ENCODE data around the gene NBL1. TPM values are rescaled to one million over a fixed set of nuclear protein-coding genes. Genes with fewer than 3 reads are reported as not detected.

NBL1 gene
- total and polyA plus RNA-seq, 10 of the 15 experiments (the other 5 are each of a cell fraction or from before 2014, with no cell fraction given) = 0.13 to 2.4 (median 0.81) TPM; not detected in 1

- TF ChIP-seq NFYA (IDR thresholded peaks at IDR 0.05; ENCODE audit: borderline replicate concordance, low read depth, low read length) = no peak
- TF ChIP-seq ZNF687 (IDR thresholded peaks at IDR 0.05) = no peak
- no peak for TF ChIP-seq ASH2L (IDR thresholded peaks at IDR 0.05; ENCODE audit: borderline replicate concordance, low read depth)
Measured at GRCh38 chr1:19678931-19679453, 34.9 kb downstream of the NBL1 start (continued).

- no peak overlapping the region for H3K4me2 ChIP-seq (ENCODE audit: control insufficient read depth, insufficient read depth)
- ChIA-PET POLR2A (no interaction called here), SMC1A (ENCODE audit: uncharacterized antibody, unreplicated experiment) (no interaction called here), RAD21 (ENCODE audit: unreplicated experiment) (no interaction called here), CTCF (no interaction called here)
- DNase-seq (ENCODE audit: low read depth, low spot score) = no peak
- no peaks in the 10 kb centered on the region for H3K4me1 ChIP-seq (ENCODE audit: control insufficient read depth, insufficient read depth, low read length)
- no peaks in the 10 kb centered on the region for H4K20me1 ChIP-seq (ENCODE audit: control insufficient read depth, insufficient read depth)
- in situ Hi-C loops (cut with MboI) (no loop called here), intact Hi-C loops (cut with micrococcal nuclease; ENCODE audit: unreplicated experiment) (no loop called here)
- 51% methylated on average over 4 of the region's 4 CpGs for WGBS (ENCODE audit: insufficient coverage, insufficient replicate concordance, low lambda C conversion rate, missing lambda C conversion rate)
- BruUV-seq (replicated peaks) = no TSS peak
- H3K9me3 ChIP-seq (replicated peaks; ENCODE audit: control insufficient read depth, insufficient read depth, low read length) = no peaks in the 10 kb centered on the region
- no peak overlapping the region for H3K9ac ChIP-seq (ENCODE audit: control insufficient read depth, insufficient read depth, low read length)
- no peak overlapping the region for H3K4me3 ChIP-seq
- peaks cover 0 to 1% of the 10 kb centered on the region in 2 experiments; a peak in 2 of 4 replicates for H3K27me3 ChIP-seq (replicated peaks in 1 of 2; ENCODE audit: control insufficient read depth in 2 of 2, insufficient read depth in 2 of 2, low read length in 1 of 2)
- no peak overlapping the region for H2AFZ ChIP-seq (ENCODE audit: control insufficient read depth, low read depth, low read length)
- H3K36me3 ChIP-seq (ENCODE audit: control insufficient read depth in 2 of 2, insufficient read depth in 2 of 2, low read length in 1 of 2) = no peaks in the 10 kb centered on the region
- no peaks in the 10 kb centered on the region for H3K79me2 ChIP-seq (ENCODE audit: control insufficient read depth, insufficient read depth, low read length)
- no peak for FAIRE-seq
- no peak overlapping the region for H3K27ac ChIP-seq (ENCODE audit: control insufficient read depth, insufficient read depth)
- no peak for ATAC-seq
- no peak for TF ChIP-seq FOXK2 (IDR thresholded peaks at IDR 0.05)
- no peak for TF ChIP-seq KLF5 (IDR thresholded peaks at IDR 0.05; ENCODE audit: partially characterized antibody)
- no peak for TF ChIP-seq IKZF1 (conservative IDR thresholded peaks at IDR 0.05)
- TF ChIP-seq HDAC2 (IDR thresholded peaks at IDR 0.05) = no peak
- TF ChIP-seq DPF2 (IDR thresholded peaks at IDR 0.05) = no peak
- no peak for TF ChIP-seq BMI1 (IDR thresholded peaks at IDR 0.05; ENCODE audit: borderline replicate concordance)
- no peak for TF ChIP-seq MEF2B (IDR thresholded peaks at IDR 0.05; ENCODE audit: partially characterized antibody, poor library complexity, severe bottlenecking)
- no peak for TF ChIP-seq NFIC (IDR thresholded peaks at IDR 0.05; ENCODE audit: low read depth, low read length)
- no peak for TF ChIP-seq PRDM15 (CRISPR knock-in tag; IDR thresholded peaks at IDR 0.05)
- no peak for TF ChIP-seq MEF2A (IDR thresholded peaks at IDR 0.05; ENCODE audit: insufficient read depth, low read depth, low read length)
- no peak for TF ChIP-seq ZNF622 (IDR thresholded peaks at IDR 0.05)
- no peak for TF ChIP-seq USF2 (IDR thresholded peaks at IDR 0.05; ENCODE audit: borderline replicate concordance, low read depth, low read length)
Measured at GRCh38 chr1:19679691-19680090, 35.6 kb downstream of the NBL1 start.

Data from GM12878 (cell line).